Hippocampal formation (tissue), 2 donors: ENCODE results near the gene CENPX.
"Not testable (repeated sequence)": the region's sequence is repeated elsewhere in the genome, so short reads cannot be mapped to it uniquely, and the experiment has no call there.

Experiments used
- DNase-seq, 2 donors: peaks; one replicate each; lab custom pipeline; 2025; lab: John Stamatoyannopoulos, UW

CENPX gene

DNA sequence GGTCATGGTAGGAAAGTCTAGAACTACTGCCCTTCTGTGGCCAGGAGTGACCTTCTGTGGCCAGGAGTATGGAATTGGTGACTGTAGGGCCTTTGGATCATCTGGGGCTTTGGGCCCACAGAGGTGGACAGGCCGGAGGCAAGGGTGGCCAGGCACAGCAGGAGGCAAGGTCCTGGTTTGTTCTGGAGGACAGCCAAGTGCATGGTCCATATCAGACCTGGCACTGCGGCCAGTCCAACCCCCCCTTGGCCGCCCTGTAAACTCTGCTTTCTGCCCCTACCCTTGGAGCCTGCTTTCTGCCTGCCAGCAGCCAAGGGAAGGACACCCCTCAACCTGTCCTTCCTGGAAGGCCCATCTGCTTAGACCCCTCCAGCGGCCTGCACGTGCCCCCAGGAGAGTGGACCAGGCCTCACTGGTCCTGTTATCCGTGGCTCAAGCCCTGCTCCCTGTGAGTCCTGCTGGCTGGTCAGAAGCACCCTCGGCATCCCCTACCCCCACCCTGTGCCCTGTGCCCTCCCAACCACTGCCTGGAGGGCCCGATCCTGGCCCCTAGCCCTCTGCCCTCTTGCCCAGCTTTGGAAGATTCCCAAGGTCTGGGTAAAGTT lies 17.1 kb upstream of the CENPX start:
- no peak for DNase-seq

DNA sequence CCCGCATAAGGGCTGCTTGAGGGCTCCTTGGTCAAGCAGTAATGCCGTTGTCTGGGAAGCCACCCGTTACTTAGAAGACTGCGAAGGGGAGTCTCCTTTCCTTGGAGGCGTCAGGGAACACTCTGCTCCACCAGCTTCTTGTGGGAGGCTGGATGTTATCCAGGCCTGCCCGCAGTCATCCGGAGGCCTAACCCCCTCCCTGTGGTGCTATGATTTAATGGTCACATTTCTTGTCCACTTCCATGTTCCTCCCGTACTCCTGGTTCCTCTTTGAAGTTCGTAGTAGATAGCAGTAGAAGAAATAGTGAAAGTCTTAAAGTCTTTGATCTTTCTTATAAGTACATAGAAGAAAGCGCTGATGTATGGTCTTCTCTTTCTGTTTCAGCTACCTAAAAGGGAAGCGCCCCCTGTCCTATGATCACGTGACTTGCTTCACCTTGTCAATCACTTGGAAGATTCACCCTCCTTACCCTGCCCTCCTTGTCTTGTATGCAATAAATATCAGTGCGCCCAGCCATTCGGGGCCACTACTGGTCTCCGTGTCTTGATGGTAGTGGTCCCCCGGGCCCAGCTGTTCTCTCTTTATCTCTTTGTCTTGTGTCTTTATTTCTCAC lies 16.2 kb upstream of the CENPX start:
- not testable (repeated sequence) for DNase-seq

DNA sequence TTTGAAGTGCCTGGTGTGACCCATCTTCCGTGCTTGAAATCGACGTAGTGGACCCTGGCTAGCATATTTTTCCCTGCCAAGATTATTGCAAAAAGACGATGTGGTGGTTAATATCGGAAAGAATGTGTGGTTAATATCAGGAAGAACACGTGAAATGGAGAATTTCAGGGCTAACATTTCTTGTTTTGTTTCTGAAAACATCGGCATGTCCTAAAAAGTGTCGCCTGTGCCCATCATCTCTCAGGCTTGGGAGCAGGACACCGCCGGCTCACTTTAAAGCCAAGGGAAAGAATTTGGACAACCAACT lies 15.2 kb upstream of the CENPX start:
- DNase-seq, result no peak

DNA sequence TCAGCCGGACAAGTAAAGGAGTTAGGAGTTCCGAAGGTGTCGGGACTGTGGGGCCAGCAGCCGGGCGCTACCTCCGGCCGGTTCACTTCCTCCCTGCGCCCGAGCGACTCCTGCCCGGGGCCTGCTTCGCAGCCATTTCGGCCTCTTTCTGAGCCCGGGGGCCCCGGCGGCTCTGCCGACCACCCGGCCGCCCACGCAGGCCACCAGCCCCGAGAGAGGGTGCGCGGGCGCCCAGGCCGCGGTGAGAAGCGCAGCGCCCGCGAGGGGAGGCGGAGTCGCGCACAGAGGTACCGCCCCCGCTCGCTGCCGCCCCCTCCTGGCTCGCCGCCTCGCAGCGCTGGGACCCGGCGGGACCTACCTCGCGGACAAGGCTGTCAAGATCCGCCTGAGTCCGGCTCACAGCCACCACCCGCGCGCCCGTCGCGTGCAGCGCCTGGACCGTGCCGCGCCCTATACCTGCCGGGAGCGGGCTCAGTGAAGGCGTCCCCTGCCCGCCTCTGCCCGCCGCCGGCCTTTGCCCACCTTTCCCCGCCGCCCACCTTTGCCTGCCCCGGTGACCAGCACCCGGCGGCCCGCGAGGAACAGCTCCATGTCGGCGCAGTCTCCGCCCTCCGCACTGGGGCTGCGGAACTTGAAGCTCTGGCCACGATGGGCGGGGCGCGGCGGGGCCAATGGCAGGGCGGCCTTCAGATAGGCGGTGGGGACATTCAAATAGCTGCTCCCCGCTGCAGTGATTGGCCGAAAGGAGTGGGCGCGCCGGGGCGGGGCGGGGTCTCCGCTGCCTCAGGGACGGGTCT lies 14.6 kb upstream of the CENPX start, which contains the start of gene DCXR:
DCXR (minus strand) TSS at position 606 of the 797 bp plus-strand sequence; CDS start at position 591, 15 bp downstream.
- DNase-seq, result peak; percentile 92 to 95

DNA sequence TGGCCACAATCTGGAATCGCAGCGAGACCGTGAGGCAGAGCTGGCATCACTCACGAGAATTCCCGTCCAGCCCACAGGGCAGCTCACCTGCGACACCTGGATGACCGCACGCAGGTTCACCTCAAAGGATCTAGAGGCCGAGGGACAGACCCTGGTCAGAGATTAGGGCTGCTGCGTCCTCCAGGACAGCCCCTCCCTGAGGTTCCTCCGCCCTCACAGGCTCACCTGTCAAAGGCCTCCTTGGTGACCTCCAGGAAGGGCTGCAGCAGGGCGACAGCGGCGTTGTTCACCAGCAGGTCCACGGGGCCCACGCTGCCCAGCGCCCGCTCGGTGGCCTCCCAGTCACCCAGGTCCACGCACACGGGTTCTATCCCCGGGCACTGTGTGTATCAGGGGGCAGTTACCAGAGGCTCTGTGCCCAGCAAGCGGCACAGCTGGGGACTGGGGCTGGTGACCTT lies 14.0 kb upstream of the CENPX start:
- no peak for DNase-seq

DNA sequence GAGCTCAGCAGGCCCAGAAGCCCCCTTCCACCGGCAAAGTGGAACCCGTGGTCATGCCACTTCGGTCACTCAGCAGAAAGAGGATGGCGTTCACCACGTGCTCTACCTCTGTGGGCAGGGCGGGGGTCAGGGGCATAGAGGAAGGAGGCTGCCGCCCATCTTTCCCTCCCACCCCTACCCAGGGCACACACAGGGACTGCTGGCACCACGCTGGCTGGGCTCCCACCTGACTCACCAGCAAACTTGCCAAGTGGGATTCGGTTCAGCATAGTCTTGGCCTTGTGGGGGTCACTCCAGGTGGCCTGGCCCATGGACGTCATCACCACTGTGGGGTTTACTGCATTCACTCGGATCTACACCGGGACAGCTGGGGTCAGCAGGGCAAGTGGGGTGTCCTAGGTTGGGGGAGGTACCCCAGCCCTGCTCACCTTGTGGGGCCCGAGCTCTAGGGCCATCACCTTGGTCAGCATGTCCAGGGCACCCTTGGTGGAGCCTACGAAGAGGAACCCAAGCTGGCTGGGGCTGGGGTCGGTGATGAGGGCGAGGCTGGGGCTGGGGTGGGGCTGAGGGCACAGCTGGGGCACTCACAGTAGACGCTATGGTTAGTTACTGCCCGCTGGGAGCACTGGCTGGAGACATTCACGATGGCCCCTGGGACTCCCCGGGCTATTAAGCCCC lies 13.4 kb upstream of the CENPX start:
- no peak for DNase-seq

DNA sequence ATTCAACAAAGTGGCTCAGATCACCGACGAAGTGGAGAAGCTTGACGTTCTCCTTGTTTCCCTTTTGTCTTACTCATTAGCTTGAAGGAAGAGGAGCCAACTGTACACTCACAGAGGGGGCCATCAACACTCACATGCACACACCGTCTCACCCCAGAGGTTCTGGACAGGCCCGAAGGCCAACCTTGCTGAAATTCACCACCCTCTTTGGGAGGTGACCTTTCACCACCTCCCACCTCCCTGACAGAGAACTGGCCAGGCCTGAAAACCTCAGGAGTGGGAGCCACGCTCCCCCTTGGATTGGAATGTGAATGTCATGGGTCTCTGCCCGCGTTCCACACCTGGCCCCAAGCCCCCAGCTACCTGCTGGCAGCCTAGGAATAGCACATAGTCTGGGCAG lies 12.8 kb upstream of the CENPX start:
- no peak for DNase-seq

DNA sequence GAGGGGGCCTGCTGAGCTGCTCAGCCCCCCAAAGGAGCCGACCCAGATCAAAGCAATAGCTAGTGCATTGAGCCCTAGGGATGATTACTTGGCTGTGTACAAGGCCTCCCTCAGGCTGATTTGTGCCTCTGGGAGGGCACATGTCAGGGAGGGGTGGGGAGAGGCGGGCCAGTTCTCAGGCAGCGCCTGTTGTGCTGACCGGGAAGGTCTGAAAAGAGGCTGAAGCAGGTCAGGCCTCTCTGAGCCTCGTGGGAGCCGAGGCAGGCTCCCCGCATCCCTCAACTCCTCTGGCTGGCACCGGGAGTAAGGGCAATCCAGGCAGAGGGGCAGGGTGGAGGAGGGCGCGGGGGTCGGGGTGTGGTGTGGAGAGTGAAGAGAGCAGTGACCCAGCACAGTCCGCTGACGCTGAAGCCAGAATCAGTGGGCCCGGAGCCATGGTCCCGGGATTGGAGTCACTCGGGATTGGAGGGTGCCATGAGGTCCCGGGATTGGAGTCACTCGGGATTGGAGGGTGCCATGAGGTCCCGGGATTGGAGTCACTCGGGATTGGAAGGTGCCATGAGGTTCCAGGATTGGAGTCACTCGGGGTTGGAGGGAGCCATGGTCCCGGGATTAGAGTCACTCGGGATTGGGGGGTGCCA lies 11.8 kb upstream of the CENPX start:
- no peak for DNase-seq

DNA sequence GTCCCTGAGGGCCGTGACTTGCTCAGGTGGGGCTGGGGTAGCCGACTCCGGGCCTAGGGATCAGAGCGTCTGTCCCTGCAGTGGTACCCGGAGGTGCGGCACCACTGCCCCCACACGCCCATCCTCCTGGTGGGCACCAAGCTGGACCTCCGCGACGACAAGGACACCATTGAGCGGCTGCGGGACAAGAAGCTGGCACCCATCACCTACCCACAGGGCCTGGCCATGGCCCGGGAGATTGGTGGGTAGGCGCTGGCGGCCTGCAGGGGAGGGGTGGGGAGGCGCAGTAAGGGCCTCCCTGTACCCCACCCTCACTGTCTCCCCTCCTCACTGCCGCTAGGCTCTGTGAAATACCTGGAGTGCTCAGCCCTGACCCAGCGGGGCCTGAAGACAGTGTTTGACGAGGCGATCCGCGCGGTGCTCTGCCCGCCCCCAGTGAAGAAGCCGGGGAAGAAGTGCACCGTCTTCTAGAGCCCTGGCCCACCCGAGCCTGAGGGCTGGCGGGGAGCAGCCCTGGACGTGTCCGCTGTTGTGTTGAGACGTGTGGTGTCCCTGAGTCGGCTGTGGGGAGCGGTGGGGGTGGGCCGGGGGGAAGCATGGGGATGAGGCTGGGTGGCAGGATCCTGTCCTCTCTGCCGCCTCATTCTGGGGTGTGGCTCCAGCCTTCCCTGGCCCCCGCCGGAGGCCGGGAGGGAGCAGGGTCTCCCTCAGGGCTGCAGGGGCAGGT lies 10.8 kb upstream of the CENPX start:
- DNase-seq, result no peak

DNA sequence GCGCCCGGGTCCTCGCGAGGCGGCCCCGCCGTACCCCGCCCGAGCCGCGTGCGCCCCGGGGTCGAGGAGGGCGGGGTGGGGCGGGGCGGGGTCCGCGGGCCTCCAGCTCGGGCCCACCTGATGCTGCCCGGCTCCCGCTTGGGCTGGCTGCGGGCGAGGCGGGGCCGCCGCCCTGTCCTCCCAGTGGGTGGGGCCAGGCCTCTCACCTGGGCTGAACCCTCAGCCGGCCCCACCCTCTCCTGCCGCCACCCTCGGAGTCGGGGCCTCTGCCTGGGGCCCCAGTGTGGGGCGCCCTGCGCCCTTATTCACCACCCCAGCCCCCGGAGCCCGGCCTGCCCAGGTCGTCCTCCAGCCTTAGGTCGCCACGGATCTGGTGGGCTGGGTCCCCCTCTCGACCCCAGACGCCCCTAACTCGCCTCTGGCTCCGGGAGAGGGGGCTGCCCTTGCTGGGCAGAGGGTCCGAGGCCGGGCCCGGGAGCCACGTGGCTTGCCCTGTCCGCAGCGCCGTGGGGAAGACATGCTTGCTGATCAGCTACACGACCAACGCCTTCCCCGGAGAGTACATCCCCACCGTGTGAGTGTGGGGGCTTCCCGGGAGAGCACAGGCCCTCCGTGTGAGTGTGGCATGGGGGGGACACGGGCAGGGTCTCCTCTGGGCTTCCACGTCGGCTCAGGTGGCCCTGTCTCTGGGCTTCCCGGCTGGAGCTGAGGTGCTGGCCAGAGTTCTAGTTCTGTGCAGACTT lies 9.4 kb upstream of the CENPX start:
- no peak for DNase-seq

DNA sequence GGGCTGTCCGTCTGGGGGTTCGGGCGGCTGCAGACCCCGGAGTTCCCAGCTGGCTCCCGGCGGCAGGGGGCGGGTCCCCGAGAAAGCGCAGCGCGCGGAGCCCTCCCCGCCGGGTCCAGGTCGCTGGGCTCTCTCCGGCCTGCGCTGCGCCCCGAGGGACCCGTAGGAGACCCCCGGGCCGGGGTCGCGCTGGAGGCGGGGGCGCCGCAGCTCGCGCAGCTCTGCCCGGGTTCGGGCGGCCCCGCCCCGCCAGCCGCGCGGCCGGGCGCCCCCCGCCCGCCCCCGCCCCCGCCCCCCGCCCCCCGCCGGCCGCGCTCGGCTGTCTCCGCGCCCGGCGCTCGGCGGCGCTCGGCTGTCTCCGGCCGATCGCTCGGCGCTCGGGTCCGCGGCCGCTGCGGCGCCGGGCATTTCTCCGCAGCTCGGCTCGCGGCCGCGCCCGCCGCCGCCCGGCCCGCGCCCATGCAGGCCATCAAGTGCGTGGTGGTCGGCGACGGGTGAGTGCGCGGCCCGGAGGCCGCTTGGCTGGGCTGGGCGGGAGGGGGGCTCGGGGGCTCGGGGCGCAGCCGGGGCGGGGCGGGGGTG lies 8.7 kb upstream of the CENPX start, which contains the start of gene RAC3:
RAC3 (plus strand) TSS at position 376 of the 582 bp plus-strand sequence; CDS start at position 460, 84 bp downstream.
- DNase-seq, result no peak

DNA sequence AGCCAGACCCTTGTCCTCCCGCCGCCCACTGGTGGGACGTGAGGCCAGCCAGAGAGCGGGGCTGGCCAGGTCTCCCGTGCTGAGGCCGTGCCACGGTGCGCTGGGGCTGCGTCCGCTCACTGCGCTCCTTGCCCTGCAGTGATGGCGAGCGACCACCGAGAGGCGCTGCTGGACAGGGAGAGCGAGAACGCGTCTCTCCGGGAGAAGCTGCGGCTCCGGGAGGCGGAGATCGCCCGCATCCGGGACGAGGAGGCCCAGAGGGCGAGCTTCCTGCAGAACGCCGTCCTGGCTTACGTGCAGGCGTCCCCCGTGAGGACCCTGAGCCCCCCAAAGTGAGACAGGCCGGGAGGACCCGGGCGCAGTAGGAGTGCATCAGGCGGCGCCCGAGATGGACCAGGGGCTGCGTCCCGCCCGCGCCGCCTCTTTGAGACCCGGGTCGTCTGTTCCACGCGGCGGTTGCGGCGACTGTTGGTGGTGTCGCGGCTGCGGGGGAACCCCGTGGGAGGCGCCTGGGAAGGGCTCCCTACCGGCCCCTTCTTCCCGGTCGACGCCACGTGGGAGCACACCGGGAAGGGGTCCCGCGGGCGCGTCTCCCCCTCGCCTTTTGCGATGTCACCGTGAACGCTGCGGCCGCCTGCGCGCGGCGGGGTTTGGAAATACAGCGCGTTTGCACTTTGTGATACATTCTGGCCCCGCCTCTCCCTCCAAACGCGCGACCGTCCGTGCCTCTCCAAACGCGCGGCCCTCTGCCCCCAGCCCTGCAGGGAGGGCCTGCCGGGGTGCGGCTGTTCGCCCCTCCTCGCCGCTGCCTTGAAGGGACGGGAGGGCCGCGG lies 8.0 kb upstream of the CENPX start:
- DNase-seq, result peak; percentile 60 to 84

DNA sequence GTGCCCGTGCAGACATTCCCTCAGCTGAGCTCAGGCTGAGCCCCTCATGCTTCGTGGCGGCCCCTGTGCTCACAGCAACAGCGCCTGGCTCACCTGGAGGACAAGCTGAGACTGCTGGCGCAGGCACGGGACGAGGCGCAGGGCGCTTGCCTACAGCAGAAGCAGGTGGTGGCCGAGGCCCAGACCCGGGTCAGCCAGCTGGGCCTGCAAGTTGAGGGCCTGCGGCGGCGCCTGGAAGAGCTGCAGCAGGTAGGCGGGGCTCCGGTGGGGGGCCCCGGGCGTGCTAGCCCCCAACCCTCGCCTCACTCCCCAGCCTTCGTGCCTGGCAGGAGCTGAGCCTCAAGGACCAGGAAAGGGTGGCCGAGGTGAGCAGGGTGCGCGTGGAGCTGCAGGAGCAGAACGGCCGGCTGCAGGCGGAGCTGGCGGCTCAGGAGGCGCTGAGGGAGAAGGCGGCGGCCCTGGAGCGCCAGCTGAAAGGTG lies 7.4 kb upstream of the CENPX start:
- DNase-seq, result no peak

DNA sequence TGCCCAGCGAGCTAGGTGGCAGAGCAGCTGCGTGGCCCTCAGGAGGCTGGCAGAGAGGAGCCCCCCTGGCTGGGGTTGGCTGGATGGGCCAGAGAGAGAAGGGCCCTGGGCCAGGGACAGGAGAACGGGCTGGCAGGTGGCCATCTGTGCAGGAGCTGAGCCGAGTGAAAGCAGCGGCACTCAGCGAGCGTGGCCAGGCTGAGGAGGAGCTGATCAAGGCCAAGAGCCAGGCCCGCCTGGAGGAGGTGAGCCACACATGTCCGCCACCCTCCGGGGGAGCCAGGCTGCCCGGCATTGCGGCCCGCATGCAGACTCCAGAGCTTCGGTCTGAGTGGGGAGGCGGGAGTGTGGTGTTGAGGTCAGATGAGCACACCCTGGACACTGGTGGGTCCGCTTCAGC lies 6.7 kb upstream of the CENPX start:
- no peak for DNase-seq

DNA sequence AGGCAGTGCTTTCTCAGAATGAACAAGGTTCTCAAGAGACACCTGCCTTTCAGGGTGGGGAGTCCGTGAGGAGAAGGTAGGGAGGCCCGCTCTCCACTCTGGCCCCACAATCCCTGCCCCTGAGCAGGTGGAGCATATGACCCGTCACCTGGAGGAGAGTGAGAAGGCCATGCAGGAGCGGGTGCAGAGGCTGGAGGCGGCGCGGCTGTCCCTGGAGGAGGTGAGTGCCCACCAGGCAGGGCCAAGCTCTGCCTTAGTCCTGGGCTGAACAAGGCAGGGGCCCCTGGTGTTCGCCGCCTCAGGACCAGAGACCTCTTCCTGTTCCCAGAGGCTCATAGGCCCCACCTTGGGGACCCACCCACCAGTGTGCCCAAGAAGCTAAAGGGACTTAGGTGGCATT lies 6.3 kb upstream of the CENPX start:
- no peak for DNase-seq

DNA sequence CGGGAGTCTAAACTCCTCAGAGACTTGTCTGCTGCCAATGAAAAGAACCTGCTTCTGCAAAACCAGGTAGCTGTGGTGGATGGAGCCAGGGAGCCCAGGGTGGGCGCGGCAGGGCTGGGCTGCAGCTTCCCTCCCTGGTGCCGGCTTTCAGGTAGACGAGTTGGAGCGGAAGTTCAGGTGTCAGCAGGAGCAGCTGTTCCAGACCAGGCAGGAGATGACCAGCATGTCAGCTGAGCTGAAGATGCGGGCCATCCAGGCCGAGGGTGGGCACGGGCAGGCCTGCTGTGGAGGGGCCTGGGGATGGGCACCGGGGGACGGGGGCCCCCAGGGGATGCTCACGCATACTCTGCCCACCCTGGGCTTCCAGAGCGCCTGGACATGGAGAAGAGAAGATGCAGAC lies 5.6 kb upstream of the CENPX start:
- DNase-seq, result no peak

DNA sequence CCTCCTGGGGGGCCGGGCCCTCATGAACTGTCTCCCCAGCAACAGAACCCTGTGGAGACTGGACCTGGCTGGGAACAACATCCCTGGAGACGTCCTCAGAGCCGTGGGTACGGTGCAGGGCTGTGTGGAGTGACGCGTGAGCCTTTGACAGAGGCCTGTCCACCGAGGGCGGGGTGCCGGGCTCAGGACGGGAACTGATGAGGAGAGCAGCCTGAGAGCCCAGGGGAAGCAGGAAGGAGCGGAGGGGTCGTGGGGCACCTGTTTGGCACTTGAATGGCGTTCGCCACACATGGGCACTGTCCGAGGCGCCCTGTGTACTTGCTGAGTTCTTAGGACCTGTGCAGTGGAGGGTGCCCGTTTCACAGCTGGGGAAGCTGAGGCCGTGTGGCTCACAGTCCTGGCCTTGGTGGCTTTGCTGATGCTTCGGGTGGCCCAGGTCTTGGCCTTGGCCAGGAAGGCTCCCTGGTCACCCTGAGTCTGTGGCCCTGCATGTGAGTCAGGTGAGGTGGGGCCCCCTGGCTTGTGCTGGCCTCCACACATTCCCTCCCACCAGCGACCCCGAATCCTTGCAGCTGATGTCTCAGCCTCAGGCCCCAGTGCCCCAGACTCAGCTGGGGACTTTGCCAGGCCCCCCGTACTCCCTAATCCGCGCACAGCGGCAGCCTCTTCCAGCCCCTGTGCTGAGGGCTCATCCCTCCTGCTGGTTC lies 2.9 kb upstream of the CENPX start:
- DNase-seq, result no peak

DNA sequence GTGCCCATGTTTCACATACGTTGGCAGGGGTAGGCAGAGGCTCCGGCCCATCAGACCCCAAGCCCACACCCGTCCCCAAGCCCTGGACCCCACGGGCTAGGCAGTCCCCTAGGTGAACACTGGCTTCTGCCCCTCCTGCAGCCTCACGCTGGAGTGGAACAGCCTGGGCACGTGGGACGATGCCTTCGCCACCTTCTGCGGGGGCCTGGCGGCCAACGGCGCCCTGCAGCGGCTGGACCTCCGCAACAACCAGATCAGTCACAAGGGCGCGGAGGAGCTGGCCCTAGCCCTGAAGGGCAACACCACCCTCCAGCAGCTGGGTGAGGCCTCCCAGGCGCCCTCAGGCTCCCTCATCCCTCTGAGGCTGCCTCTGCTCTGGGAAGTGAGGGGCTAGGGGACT lies 2.2 kb upstream of the CENPX start:
- DNase-seq, result no peak
